ENCODE results near the gene FAM111A. TPM values are rescaled to one million over a fixed set of nuclear protein-coding genes. Genes with fewer than 3 reads are reported as not detected.

The FAM111A gene
- total and polyA plus RNA-seq, 10 of the 15 experiments (the other 5 are each of a cell fraction or from before 2014, with no cell fraction given), result 26.6 to 95.0 (median 67.5) TPM

- TF ChIP-seq FOS (IDR thresholded peaks at IDR 0.05; ENCODE audit: borderline replicate concordance, extremely low read depth, insufficient read length) (peak; percentile 77), POLR2AphosphoS5 (IDR thresholded peaks at IDR 0.05; ENCODE audit: low read length) (peak; percentile 91), MYB (IDR thresholded peaks at IDR 0.05; ENCODE audit: borderline replicate concordance, low read depth, low read length) (no peak), JUNB (IDR thresholded peaks at IDR 0.05) (peak; percentile 51; the same call in 1 of the 2 replicates), ZBTB4 (CRISPR knock-in tag; IDR thresholded peaks at IDR 0.05) (no peak), STAT3 (IDR thresholded peaks at IDR 0.05; ENCODE audit: low read depth, low read length) (no peak), DPF2 (IDR thresholded peaks at IDR 0.05) (peak; percentile 81), IKZF2 (IDR thresholded peaks at IDR 0.05) (peak; percentile 11 to 23; a peak in 2 of 4 replicates), MXI1 (IDR thresholded peaks at IDR 0.05; ENCODE audit: low read depth, low read length) (no peak; the same call in 1 of the 2 replicates), ETV6 (conservative IDR thresholded peaks at IDR 0.05 in 1 of 2, IDR thresholded peaks at IDR 0.05 in 1 of 2; ENCODE audit: borderline replicate concordance in 1 of 2, low read depth in 1 of 2) (no peak), EGR1 (IDR thresholded peaks at IDR 0.05; ENCODE audit: borderline replicate concordance in 1 of 2, low read depth in 2 of 2, low read length in 2 of 2) (no peak), NFYB (IDR thresholded peaks at IDR 0.05; ENCODE audit: insufficient read depth, low read depth, low read length) (peak; percentile 93), NKRF (conservative IDR thresholded peaks at IDR 0.05) (peak; percentile 68), CEBPZ (IDR thresholded peaks at IDR 0.05; ENCODE audit: low read depth, low read length) (peak; percentile 73), IRF3 (IDR thresholded peaks at IDR 0.05) (peak; percentile 58; the same call in 1 of the 2 replicates), SREBF1 (IDR thresholded peaks at IDR 0.05; ENCODE audit: low read length) (no peak), FOXM1 (IDR thresholded peaks at IDR 0.05; ENCODE audit: low read depth, low read length) (0 out of 2 replicates have a peak, but pooled peaks have one; percentile 33)
These were observed 36.0 kb upstream of the FAM111A start, which contains the start of gene FAM111B (continued) for GRCh38 chr11:59106363-59107336.

Data from GM12878 (cell line).